AG09309 (cell line): Measurements from ENCODE around the gene ACOT11.

Experiments
- DNase-seq: peaks from one replicate; pipeline ENCODE4 v3.0.0-alpha.2; 2010; ENCODE audit warnings: low read depth
- H3K4me3 ChIP-seq: 2 replicates; pipeline ENCODE4 v1.5.1; 2011; ENCODE audit warnings: mild to moderate bottlenecking, low read depth, low read length, moderate library complexity; ENCODE audit not compliant: control insufficient read depth
- TF ChIP-seq, protein P1 (sequence below): IDR thresholded peaks from 2 replicates; pipeline ENCODE4 v1.5.1; 2011; ENCODE audit warnings: mild to moderate bottlenecking, low read depth, low read length, inconsistent platforms; ENCODE audit not compliant: insufficient read depth, control insufficient read depth; ENCODE audit errors: missing control alignments

ACOT11 gene

DNA sequence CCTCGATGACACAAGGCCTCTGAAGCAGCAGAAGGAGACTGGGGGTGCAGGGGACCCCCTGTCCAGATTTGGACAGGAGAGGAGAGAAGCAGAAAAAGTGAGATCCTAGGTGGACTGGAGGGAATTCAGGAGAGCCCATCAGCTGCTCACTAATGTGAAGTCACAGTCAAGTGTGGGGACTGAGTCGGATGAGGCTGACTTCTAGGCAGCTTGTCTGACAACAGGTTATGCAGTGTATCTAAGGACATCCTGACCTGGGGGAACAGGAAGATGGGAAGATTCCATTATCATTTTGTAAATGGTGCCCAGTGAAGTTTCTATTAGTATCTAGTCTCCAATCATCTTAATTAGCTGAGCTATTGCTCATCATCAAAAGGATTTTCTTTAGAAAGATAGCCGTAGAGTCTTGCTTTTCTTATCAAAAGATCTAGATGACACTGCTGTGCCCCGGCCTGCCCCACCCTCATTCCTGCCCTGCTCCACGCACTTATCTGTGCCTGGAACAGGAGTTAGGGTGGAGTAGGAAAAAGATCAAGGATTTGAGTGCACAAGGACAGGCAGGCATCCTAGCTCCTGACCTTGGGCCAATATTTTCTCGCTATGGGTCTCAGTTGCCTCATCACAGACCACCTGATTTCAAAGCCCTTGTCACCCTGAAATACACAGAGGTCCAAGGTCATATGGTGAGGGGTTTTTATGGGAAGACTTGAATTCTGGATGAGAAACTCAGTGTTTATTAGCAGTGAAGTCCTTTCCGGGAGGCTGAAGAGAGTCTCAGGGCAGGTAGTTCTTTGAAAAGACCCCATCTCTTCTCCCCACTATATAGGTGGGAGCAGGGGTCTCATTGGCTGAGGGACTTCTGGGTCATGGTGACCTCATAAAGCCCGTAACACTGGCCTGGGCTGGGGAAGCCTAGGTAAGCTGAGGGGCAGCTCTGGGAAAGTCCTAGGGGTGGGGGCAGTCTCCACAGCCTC lies 93.1 kb downstream of the ACOT11 start, which contains the start of gene MROH7:
MROH7 (plus strand) TSS at position 924 of the 974 bp plus-strand sequence. CDS start 11,141 bp downstream, outside the sequence.
- DNase-seq: no peak
- H3K4me3 ChIP-seq: no peak within 1 kb of the TSS

DNA sequence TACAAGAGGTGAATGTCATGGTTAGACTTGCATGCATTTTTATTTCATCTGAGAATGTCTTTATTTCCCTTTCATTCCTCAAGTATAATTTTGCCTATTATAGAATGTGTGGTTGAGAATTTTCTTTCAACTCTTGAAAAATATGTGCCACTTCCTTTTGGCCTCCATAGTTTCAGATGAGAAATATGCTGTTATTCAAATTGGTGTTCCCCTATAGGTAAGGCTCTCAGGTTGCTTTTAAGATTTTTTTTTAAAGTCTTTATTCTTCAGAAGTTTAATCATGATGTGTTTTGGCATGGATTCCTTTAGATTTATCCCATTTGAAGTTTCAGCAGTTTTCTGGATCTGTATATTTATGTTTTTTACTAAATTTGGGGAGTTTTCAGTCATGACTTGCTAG lies 95.7 kb downstream of the ACOT11 start:
- DNase-seq: no peak
- TF ChIP-seq, protein P1, sequence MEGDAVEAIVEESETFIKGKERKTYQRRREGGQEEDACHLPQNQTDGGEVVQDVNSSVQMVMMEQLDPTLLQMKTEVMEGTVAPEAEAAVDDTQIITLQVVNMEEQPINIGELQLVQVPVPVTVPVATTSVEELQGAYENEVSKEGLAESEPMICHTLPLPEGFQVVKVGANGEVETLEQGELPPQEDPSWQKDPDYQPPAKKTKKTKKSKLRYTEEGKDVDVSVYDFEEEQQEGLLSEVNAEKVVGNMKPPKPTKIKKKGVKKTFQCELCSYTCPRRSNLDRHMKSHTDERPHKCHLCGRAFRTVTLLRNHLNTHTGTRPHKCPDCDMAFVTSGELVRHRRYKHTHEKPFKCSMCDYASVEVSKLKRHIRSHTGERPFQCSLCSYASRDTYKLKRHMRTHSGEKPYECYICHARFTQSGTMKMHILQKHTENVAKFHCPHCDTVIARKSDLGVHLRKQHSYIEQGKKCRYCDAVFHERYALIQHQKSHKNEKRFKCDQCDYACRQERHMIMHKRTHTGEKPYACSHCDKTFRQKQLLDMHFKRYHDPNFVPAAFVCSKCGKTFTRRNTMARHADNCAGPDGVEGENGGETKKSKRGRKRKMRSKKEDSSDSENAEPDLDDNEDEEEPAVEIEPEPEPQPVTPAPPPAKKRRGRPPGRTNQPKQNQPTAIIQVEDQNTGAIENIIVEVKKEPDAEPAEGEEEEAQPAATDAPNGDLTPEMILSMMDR: no peak
- H3K4me3 ChIP-seq: no peak overlapping the region

More for the DNA sequence above, 93.1 kb downstream of the ACOT11 start, which contains the start of gene MROH7:
- TF ChIP-seq, protein P1: no peak

DNA sequence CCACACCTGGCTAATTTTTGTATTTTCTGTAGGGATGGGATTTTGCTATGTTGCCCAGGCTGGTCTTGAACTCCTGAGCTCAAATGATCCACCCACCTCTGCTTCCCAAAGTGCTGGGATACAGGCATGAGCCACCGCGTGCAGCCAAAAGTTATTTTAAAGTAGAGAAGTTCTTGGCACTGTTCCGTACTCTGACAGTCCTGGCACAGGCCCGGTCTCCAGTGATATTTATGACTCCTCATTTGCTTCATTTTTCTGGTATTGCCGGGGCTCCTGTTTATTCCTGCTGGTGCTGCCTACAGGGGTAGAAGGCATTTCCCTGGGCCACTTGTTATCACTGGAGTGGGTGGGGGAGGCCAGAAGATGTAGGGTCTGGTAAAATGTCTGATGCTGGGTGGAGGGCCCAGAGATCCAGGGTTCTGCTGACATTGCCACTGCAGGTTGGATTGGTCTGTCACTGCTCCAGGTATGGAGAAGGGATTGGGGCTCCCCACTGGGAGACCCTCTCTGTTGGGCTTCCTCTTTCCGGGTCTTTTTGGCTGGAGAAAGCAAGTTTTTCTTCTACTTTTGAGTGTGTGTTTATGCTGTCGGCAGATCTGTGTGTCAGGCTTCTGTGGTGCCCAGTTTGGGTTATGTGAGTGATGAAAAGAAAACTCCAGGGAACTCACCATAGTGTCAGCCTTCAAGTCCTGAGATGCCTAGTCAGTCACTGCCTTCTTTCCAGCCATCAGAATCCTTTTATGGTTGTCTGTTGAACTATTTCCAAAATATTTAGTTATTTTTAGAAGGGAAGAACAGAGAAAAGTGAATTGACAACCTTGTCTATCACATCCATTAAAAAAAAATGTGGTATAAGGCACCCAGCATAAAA lies 98.0 kb downstream of the ACOT11 start:
- no peak for DNase-seq
- no peak overlapping the region for H3K4me3 ChIP-seq
- TF ChIP-seq, protein P1: no peak

DNA sequence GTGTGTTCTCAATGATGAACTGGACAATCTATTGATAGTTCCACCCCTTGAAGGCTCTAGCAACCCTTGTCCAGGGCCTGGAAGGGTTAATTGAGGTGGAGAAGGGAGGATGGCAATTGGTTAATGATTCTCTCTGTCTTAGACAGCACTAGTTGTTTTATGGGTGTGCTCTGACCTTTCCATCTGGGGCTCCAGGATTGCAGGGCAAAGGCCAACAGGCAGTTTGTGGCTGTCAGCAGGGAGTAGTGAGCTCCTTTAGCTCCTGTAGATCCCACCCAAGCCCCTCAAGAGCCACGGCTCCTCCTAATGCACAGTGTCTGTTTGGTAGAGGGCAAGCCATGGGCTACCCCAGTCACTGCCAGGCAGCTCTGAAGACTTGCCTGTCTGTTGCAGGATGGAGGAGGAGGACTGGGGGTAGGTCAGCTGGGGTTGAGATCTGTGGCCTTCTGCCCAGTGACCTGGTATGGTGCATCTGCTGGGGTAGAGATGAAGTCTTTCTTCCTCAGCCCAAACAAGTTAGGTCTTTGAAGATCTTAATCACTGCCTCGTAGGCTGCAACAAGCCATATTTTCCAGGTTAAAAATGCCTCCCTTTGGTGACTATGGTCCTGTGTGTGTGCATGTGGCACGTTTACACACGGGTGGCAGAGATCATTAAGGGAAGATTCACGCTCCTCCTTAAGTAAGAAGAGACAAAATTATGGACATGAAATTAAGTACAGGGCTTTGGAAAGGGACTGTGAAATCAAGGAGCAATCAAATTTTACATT lies 101.3 kb downstream of the ACOT11 start:
- H3K4me3 ChIP-seq: no peak overlapping the region
- no peak for DNase-seq
- TF ChIP-seq, protein P1: no peak

DNA sequence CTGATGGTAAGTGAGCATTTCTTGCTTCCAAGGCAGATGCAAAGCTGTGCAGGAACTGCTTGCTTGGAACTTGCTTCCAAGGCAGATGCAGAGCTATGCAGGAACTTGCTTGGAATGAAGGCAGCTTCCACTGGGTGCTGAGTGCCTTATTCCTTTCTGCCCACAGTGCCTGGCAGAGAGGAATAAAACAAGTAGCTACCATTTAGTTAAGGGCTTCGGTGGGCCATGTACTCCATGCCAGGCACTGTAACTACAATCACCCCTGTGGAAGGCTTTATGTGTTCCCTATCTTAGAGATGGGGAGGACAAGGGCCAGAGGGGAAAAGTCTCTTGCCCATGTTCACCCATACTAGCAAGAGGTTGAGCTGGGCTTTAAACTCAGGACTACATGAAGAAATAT lies 101.9 kb downstream of the ACOT11 start:
- DNase-seq: no peak
- TF ChIP-seq, protein P1: no peak
- no peak overlapping the region for H3K4me3 ChIP-seq

DNA sequence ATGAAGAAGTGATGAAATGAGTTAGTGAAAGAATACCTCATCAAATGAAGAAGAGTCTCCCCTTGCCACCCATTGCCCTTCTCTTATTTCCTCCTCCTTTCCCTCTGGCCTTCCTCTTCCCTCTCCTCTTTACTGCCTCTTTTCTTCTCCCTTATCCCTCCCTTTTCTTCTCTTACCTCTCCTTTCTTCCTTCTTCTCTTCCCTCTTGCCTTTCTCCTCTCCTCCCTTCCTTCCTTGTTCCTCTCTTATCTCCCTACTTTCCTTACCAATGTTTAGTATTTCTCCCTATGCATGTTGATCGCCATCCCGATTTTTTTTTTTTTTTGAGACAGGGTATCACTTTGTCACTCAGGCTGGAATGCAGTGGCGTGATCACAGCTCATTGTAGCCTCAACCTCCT lies 102.4 kb downstream of the ACOT11 start:
- H3K4me3 ChIP-seq: no peak overlapping the region
- no peak for DNase-seq

More for the DNA sequence above, 102.4 kb downstream of the ACOT11 start:
- TF ChIP-seq, protein P1: no peak
